Prostate gland (tissue), 2 donors: ENCODE results near the gene TFEC.

Source experiments
- POLR2A ChIP-seq: fragments of 450-650 bp; IDR thresholded peaks from one replicate; pipeline ENCODE4 v1.6.1; 2016; ENCODE audit warnings: antibody characterized with exemption, mild to moderate bottlenecking
- POLR2AphosphoS5 ChIP-seq: sonication (generic); formaldehyde crosslinking; IDR thresholded peaks from one replicate; pipeline ENCODE4 v1.6.1; 2017; ENCODE audit warnings: antibody characterized with exemption
- TF ChIP-seq, protein P1 (sequence below), 4 experiments: fragments of 200-600 bp in 2 of 4; fragments of 450-650 bp in 2 of 4; sonication (generic) in 2 of 4; IDR thresholded peaks; 1 replicate in 3 of 4; 2 replicates in 1 of 4; pipeline ENCODE4 v1.5.1; 2016 to 2019; ENCODE audit warnings: antibody characterized with exemption in 4 of 4, mild to moderate bottlenecking in 2 of 4, moderate library complexity in 2 of 4

DNA sequence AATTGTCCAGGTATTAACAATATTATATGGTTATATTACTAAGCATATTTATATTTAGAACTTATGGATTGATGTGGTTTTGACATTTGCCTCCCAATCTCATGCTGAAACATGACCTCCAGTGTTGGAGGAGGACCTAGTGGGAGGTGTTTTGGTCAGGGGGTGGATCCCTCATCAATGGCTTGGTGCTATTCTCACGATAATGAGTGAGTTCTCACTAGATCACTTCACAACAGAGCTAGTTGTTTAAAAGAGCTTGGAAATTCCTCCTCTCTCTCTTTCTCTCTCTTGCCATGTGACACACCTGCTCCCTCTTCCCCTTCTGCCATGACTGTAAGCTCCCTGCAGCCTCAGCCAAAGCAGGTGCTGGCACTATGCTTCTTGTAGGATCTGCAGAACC is 19.0 kb downstream of the TFEC start:
- TF ChIP-seq, protein P1, sequence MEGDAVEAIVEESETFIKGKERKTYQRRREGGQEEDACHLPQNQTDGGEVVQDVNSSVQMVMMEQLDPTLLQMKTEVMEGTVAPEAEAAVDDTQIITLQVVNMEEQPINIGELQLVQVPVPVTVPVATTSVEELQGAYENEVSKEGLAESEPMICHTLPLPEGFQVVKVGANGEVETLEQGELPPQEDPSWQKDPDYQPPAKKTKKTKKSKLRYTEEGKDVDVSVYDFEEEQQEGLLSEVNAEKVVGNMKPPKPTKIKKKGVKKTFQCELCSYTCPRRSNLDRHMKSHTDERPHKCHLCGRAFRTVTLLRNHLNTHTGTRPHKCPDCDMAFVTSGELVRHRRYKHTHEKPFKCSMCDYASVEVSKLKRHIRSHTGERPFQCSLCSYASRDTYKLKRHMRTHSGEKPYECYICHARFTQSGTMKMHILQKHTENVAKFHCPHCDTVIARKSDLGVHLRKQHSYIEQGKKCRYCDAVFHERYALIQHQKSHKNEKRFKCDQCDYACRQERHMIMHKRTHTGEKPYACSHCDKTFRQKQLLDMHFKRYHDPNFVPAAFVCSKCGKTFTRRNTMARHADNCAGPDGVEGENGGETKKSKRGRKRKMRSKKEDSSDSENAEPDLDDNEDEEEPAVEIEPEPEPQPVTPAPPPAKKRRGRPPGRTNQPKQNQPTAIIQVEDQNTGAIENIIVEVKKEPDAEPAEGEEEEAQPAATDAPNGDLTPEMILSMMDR (IDR thresholded peaks at IDR 0.05), result no peak
- TF ChIP-seq POLR2AphosphoS5 (no peak), POLR2A (no peak)
